Epithelial cell of proximal tubule (primary cell): Measurements from ENCODE around the gene CDH24. TPM values are rescaled to one million over a fixed set of nuclear protein-coding genes. Genes with fewer than 3 reads are reported as not detected.

ENCODE experiments used
- DNase-seq: peaks from one replicate; pipeline ENCODE4 v3.0.0-alpha.2; 2011; ENCODE audit warnings: low read depth
- H3K4me3 ChIP-seq: 2 replicates; pipeline ENCODE4 v1.5.1; 2011; ENCODE audit warnings: low read depth, mild to moderate bottlenecking, low read length
- CTCF ChIP-seq: conservative IDR thresholded peaks from 2 replicates; pipeline ENCODE4 v1.5.1; 2012; ENCODE audit warnings: low read depth, mild to moderate bottlenecking, low read length
- total RNA-seq: library from RNA; depleted of rRNA; stranded (reverse); fragments of >200 nt; gene quantifications from 2 replicates; pipeline ENCODE4 v1.2.3, GENCODE V29; 2015

Gene CDH24
- total RNA-seq: 11.1 and 17.7 TPM in 2 replicates

- H3K4me3 ChIP-seq: peak within 1 kb of the TSS; percentile 62
- no peak for TF ChIP-seq CTCF
- no peak for DNase-seq
Measured at GRCh38 chr14:23056956-23057756, at the start of gene CDH24. TSS of gene CDH24 (minus strand) at chr14:23057520. CDS start at chr14:23055733, 1,787 bp downstream.

GRCh38 chr14:23106747-23107045 lies 49.4 kb upstream of the CDH24 start:
- TF ChIP-seq CTCF: no peak
- H3K4me3 ChIP-seq: no peak overlapping the region
- no peak for DNase-seq

GRCh38 chr14:23105348-23105824 lies 48.1 kb upstream of the CDH24 start:
- TF ChIP-seq CTCF: no peak
- no peak for DNase-seq

GRCh38 chr14:23104591-23105347 lies 47.4 kb upstream of the CDH24 start, which contains the start of gene CIROP:
TSS of gene CIROP (minus strand) at chr14:23104989. CDS start at chr14:23104920, 69 bp downstream.
- no peak for DNase-seq
- no peak within 1 kb of the TSS for H3K4me3 ChIP-seq
- no peak for TF ChIP-seq CTCF

More at GRCh38 chr14:23105348-23105824, 48.1 kb upstream of the CDH24 start:
- H3K4me3 ChIP-seq: no peak overlapping the region

- no peak for DNase-seq
- no peak overlapping the region for H3K4me3 ChIP-seq
- no peak for TF ChIP-seq CTCF
Measured at GRCh38 chr14:23104070-23104590, 46.8 kb upstream of the CDH24 start.

GRCh38 chr14:23103581-23103980 lies 46.3 kb upstream of the CDH24 start:
- no peak for TF ChIP-seq CTCF
- DNase-seq: no peak
- H3K4me3 ChIP-seq: no peak overlapping the region
